DMS53 treated with DMSO at 0.1 percent for 48 hours (cell line): ENCODE results near the gene CGB2.
A peak's percentile ranks its signal among the peaks of the same experiment; 100 is the strongest.

Experiments used
- DNase-seq: peaks from one replicate; lab custom pipeline; 2025; ENCODE audit not compliant: unreplicated experiment; lab: John Stamatoyannopoulos, UW

Gene CGB2

GRCh38 chr19:49064768-49065611, 33.3 kb downstream of the CGB2 start, which contains the start of gene NTF4:
TSS of gene NTF4 (minus strand) at chr19:49064818. CDS start at chr19:49061997, 2,821 bp downstream.
- DNase-seq: no peak

GRCh38 chr19:49065905-49066512, 34.3 kb downstream of the CGB2 start:
- no peak for DNase-seq

GRCh38 chr19:49067554-49067953, 35.9 kb downstream of the CGB2 start:
- DNase-seq: no peak

- DNase-seq: no peak
Observed at GRCh38 chr19:49069026-49069425, 37.3 kb downstream of the CGB2 start.

GRCh38 chr19:49070416-49070815, 38.7 kb downstream of the CGB2 start:
- no peak for DNase-seq

GRCh38 chr19:49071860-49072547, 40.3 kb downstream of the CGB2 start:
- DNase-seq: no peak

- no peak for DNase-seq
Observed at GRCh38 chr19:49073514-49074378, 42.1 kb downstream of the CGB2 start.

- DNase-seq: peak; percentile 19
Observed at GRCh38 chr19:49074869-49075268, 43.2 kb downstream of the CGB2 start.

GRCh38 chr19:49080392-49080791, 48.7 kb downstream of the CGB2 start:
- DNase-seq: no peak

- DNase-seq: no peak
Observed at GRCh38 chr19:49081273-49081672, 49.6 kb downstream of the CGB2 start.
